Right renal pelvis (tissue), 4 donors: ENCODE results near the gene EIF6. TPM values are rescaled to one million over a fixed set of nuclear protein-coding genes. Genes with fewer than 3 reads are reported as not detected.

ENCODE experiments used
- DNase-seq, 4 donors: peaks; one replicate each; pipeline ENCODE4 v3.0.0-alpha.2; 2013; ENCODE audit warnings: low read depth in 4 of 4, low spot score in 3 of 4, missing footprints in 1 of 4
- polyA plus RNA-seq, 4 donors: library from polyadenylated mRNA; unstranded; fragments of 120-200 nt; gene quantifications; one replicate each; pipeline ENCODE4 v1.2.1, GENCODE V29; 2013; ENCODE audit not compliant: insufficient read length in 4 of 4

The EIF6 gene
- polyA plus RNA-seq, 4 donors: 123 to 173 (median 137) TPM

GRCh38 chr20:35235881-35236280 lies 48.7 kb downstream of the EIF6 start:
- DNase-seq: no peak

- no peak for DNase-seq
These were observed 52.0 kb downstream of the EIF6 start for GRCh38 chr20:35232575-35232974.

Other genes starting within 250 kb of the EIF6 start
- 10 to 100 TPM; 68.6 to 73.6 (median 69.3) TPM for gene TRPC4AP, start 192.0 kb downstream of the EIF6 start, polyA plus RNA-seq
- gene EDEM2, start 137.4 kb downstream of the EIF6 start, polyA plus RNA-seq: 10 to 100 TPM; 16.1 to 18.7 (median 17.2) TPM
- gene PROCR, start 112.7 kb downstream of the EIF6 start, polyA plus RNA-seq: 10 to 100 TPM in 1 of 4 donors, 1 to 10 TPM in 3; 7.6 to 13.0 (median 8.9) TPM
- gene MMP24, start 58.1 kb downstream of the EIF6 start, polyA plus RNA-seq: 1 to 10 TPM; 1.6 to 2.1 (median 1.8) TPM
- gene MMP24OS, start 6.7 kb downstream of the EIF6 start, polyA plus RNA-seq: 10 to 100 TPM; 29.3 to 53.2 (median 41.5) TPM
- gene FAM83C, start 7.7 kb upstream of the EIF6 start, polyA plus RNA-seq: under 1 TPM in 3 of 4 donors, not detected in 1; 0.06 to 0.07 (median 0.06) TPM
- gene UQCC1, start 127.2 kb upstream of the EIF6 start, polyA plus RNA-seq: 10 to 100 TPM; 48.7 to 64.4 (median 58.8) TPM
- under 1 TPM; 0.08 to 0.12 (median 0.09) TPM for gene GDF5, start 153.5 kb upstream of the EIF6 start, polyA plus RNA-seq
- gene CEP250, start 170.8 kb upstream of the EIF6 start, polyA plus RNA-seq: 10 to 100 TPM; 43.0 to 50.7 (median 48.9) TPM
- gene C20orf173, start 244.9 kb upstream of the EIF6 start, polyA plus RNA-seq: not detected